Adrenal gland (tissue), 12 donors: ENCODE data around the gene NRXN3. TPM values are rescaled to one million over a fixed set of nuclear protein-coding genes. Genes with fewer than 3 reads are reported as not detected.
A peak's percentile ranks its signal among the peaks of the same experiment; 100 is the strongest.

Source experiments
- DNase-seq, 7 donors: peaks; one replicate each; pipeline ENCODE4 v3.0.0-alpha.2; 2019 to 2020
- H3K27ac ChIP-seq, 5 donors: fragments of 200-600 bp; sonication (generic) in 4 of 5; 1 replicate in 3 of 5; 2 replicates in 2 of 5; pipeline versions ENCODE4 v1.5.1 to v1.8.0; 2016 to 2020; ENCODE audit warnings: mild to moderate bottlenecking in 1 of 5
- H3K27me3 ChIP-seq: fragments of 200-600 bp; 2 replicates; pipeline ENCODE4 v1.8.0; 2021
- H3K36me3 ChIP-seq, 2 donors: fragments of 200-600 bp; replicated peaks in 1 of 2; 1 replicate in 1 of 2; 2 replicates in 1 of 2; pipeline versions ENCODE4 v1.5.1 to v1.8.0; 2018 to 2022
- H3K4me1 ChIP-seq, 2 donors: fragments of 200-600 bp; replicated peaks in 1 of 2; 1 replicate in 1 of 2; 2 replicates in 1 of 2; pipeline versions ENCODE4 v1.5.1 to v1.8.0; 2018 to 2021
- H3K4me3 ChIP-seq, 4 donors: fragments of 200-600 bp; sonication (generic) in 3 of 4; one replicate each; pipeline ENCODE4 v1.5.1; 2016 to 2018
- H3K9me3 ChIP-seq, 3 donors: fragments of 200-600 bp; sonication (generic) in 1 of 3; replicated peaks in 1 of 3; 1 replicate in 2 of 3; 2 replicates in 1 of 3; pipeline versions ENCODE4 v1.5.1 to v1.8.0; 2016 to 2021
- CTCF ChIP-seq, 6 experiments: fragments of 450-650 bp in 4 of 6; fragments of 200-600 bp in 2 of 6; sonication (generic) in 1 of 6; IDR thresholded peaks; 1 replicate in 5 of 6; 2 replicates in 1 of 6; pipeline versions ENCODE4 v1.5.1 to v1.8.0; 2016 to 2021; ENCODE audit warnings: antibody characterized with exemption in 6 of 6, mild to moderate bottlenecking in 2 of 6, moderate library complexity in 1 of 6
- POLR2A ChIP-seq, 2 donors: fragments of 450-650 bp; IDR thresholded peaks; one replicate each; pipeline ENCODE4 v1.6.1; 2017; ENCODE audit warnings: antibody characterized with exemption in 2 of 2, mild to moderate bottlenecking in 2 of 2, moderate library complexity in 1 of 2
- WGBS, 4 donors: extraction: QIAGEN DNeasy Blood & Tissue Kit in 2 of 4; methylation state at CpG; one replicate each; pipeline versions ENCODE4 v1.1.5 to v1.1.7; 2013 to 2017; 5-methylcytosine and 5-hydroxymethylcytosine counted together
- intact Hi-C, 2 donors: fragments of 100-400 bp; cut with DNase I; formaldehyde crosslinking; loops; one replicate each; pipeline versions ENCODE4 v1.14.1 to v1.15.0; 2022 to 2023
- polyA plus RNA-seq, 3 donors: library from polyadenylated mRNA; stranded (reverse); fragments of 200-250 nt in 2 of 3; fragments of 350-450 nt in 1 of 3; fragmentation: Illumina TruSeq in 1 of 3; extraction: RNeasy Lipid Tissue Mini Kit (QIAGEN cat#74804) in 1 of 3; gene quantifications; one replicate each; pipeline ENCODE4 v1.2.3, GENCODE V29; 2013 to 2014
- total RNA-seq, 9 donors: library from RNA; depleted of rRNA in 4 of 9; stranded (reverse); fragments of >200 nt in 4 of 9; fragments of 120-200 nt in 1 of 9; fragmentation: NEBNext Ultra II Directional in 1 of 9; extraction: Animal tissue kit (Norgen Biotek cat#: 25700) in 1 of 9; gene quantifications; one replicate each; pipeline versions ENCODE4 v1.1.0 to v1.2.4, GENCODE V29; 2013 to 2023
- donor health status: healthy with polysubstance abuse.
- donor health status: Bipolar disorder and iron deficiency.
- donor health status: DM: yes; HTN: yes; CAD: no.
- donor health status: DM: no; HTN: no; CAD: no.
- donor health status: DM: no; HTN: no; CAD: no.
- donor health status: DM: yes; HTN: yes; CAD: no.

The NRXN3 gene
- total and polyA plus RNA-seq, 12 donors, result 0.09 to 8.5 (median 1.6) TPM

DNA sequence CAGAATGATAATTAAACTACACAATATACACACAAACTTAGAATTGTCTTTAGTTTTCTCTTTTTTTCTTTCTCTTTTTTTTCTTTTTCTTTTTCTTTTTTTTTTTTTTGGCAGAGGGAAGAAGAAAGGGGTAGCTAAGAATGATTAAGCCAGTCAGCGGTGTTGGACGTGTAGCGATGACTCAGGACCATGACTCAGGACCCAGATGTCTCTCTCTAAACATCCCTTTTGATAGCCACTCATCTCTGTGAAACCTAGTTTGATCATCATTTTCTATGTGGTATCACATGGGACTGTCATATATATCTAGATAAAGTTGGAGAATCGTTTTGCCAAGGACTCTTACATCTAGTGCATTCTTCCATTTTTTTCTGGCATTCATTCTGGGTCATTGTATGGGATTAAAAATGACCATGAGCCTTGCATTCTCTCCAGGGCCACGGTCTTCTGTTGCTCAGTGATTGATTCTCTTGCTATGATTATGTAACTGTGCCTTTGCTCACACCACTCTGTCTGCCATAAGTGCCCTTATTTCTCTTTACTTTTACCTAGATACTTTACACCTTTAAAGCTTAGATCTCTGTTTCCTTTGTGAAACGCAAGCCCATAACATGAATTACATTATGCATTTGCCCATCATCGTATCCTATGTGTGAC lies 26.6 kb upstream of the NRXN3 start:
- 48 to 54% (median 51%) methylated on average over 7 of the region's 7 CpGs for WGBS, 4 donors
- Histone ChIP-seq H3K27ac (no peak overlapping the region), H3K4me1 (no peaks in the 10 kb centered on the region), H3K36me3 (no peaks in the 10 kb centered on the region), H3K27me3 (no peaks in the 10 kb centered on the region), H3K4me3 (no peak overlapping the region), H3K9me3 (no peaks in the 10 kb centered on the region)
- DNase-seq, result no peak
- intact Hi-C loops, result no loop called here
- TF ChIP-seq CTCF (IDR thresholded peaks at IDR 0.05) (no peak), POLR2A (IDR thresholded peaks at IDR 0.05) (no peak)

DNA sequence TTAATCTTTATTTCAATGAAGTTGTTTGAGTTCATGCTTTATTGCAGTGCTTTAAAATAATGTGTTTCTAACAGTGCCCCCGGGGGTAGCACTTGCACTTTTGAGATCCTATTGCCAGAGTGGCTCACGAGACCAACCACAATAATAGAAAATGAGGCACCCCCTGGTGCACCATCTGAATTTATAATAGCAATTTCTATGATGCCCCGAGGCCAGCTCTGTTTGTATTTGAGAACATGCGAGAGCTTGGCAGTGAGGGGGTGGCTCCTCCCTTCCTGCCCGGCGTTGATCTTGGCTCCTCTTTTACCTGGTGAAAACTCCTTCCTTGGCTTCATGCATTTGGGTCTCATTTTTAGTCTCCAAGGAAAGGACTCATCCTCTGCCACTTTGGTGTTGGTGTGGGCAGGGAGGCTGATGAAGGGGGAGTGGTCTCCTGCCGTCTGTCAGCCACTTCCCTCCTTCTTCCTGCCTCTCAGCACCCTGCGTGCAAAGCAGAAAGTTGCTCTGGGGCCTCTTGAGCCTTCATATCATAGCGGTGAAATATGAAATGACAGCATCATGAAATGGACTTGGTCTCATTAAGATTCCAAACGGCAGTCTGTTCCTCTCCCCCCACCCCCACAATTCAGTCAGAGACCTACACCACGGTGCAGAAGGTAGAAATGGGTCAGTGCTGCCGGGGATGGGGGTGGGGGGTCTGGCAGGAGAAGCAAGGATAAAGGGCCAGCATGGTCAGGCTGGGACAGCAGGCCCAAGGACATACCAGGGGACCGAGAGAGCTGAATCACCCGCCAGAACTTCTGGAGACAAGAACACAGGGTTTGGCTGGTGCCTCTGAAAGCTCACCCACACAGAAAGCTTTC lies 17.7 kb upstream of the NRXN3 start:
- 45 to 49% (median 47%) methylated on average over 14 of the region's 14 CpGs for WGBS, 4 donors
- Histone ChIP-seq H3K4me3 (no peak overlapping the region), H3K36me3 (no peaks in the 10 kb centered on the region), H3K4me1 (no peaks in the 10 kb centered on the region), H3K27me3 (no peaks in the 10 kb centered on the region), H3K27ac (no peak overlapping the region), H3K9me3 (no peaks in the 10 kb centered on the region)
- intact Hi-C loops, result no loop called here
- peak in 1 of 7 donors; percentile 55 for DNase-seq
- TF ChIP-seq POLR2A (IDR thresholded peaks at IDR 0.05) (no peak), CTCF (IDR thresholded peaks at IDR 0.05) (no peak)

DNA sequence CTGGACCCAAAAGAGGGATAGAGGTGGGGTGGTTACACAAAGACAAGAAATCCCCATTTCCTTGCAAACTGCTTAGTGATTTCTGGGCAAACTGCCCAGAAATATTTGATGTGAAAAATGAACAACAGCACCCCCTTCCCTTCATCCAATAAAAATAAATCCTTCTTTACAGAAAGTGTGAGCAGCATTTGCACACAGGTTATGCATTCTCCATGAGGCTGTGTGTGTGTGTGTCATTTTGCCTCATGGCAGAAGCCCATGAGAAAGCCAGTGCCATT lies 17.2 kb upstream of the NRXN3 start:
- no peaks in the 10 kb centered on the region for H3K27me3 ChIP-seq
- H3K36me3 ChIP-seq, result no peaks in the 10 kb centered on the region
- H3K4me1 ChIP-seq, result no peaks in the 10 kb centered on the region
- H3K9me3 ChIP-seq, result no peaks in the 10 kb centered on the region
- intact Hi-C loops, result no loop called here
- no peak for DNase-seq
- no peak overlapping the region for H3K4me3 ChIP-seq
- no peak overlapping the region for H3K27ac ChIP-seq
- TF ChIP-seq CTCF (IDR thresholded peaks at IDR 0.05) (no peak), POLR2A (IDR thresholded peaks at IDR 0.05) (no peak)

- TF ChIP-seq CTCF (IDR thresholded peaks at IDR 0.05) (no peak), POLR2A (IDR thresholded peaks at IDR 0.05) (no peak)
- H3K36me3 ChIP-seq, result no peaks in the 10 kb centered on the region
- intact Hi-C loops, result no loop called here
- no peak overlapping the region for H3K27ac ChIP-seq
- 64 to 86% (median 72%) methylated on average over 2 of the region's 2 CpGs for WGBS, 4 donors
- no peaks in the 10 kb centered on the region for H3K4me1 ChIP-seq
- no peak for DNase-seq
- no peaks in the 10 kb centered on the region for H3K27me3 ChIP-seq
- no peak overlapping the region for H3K4me3 ChIP-seq
- no peaks in the 10 kb centered on the region for H3K9me3 ChIP-seq
These were observed 15.3 kb upstream of the NRXN3 start for GRCh38 chr14:78154827-78155226.
